Measurements from ENCODE around the gene FRMD4A.
A peak's percentile ranks its signal among the peaks of the same experiment; 100 is the strongest.
"Not testable (repeated sequence)": the region's sequence is repeated elsewhere in the genome, so short reads cannot be mapped to it uniquely, and the experiment has no call there.

Gene FRMD4A

GRCh38 chr10:14247377-14248116 lies 83.2 kb downstream of the FRMD4A start:
- TF ChIP-seq CTCF (IDR thresholded peaks at IDR 0.05; ENCODE audit: low read depth, low read length, missing control alignments), result no peak
- H3K4me3 ChIP-seq (replicated peaks; ENCODE audit: low read depth, low read length), result no peak overlapping the region
- DNase-seq (ENCODE audit: extremely low read depth, low read depth), result no peak

- H3K4me3 ChIP-seq (replicated peaks; ENCODE audit: low read depth, low read length), result no peak overlapping the region
- no peak for TF ChIP-seq CTCF (IDR thresholded peaks at IDR 0.05; ENCODE audit: low read depth, low read length, missing control alignments)
- peak; percentile 10 for DNase-seq (ENCODE audit: extremely low read depth, low read depth)
These were observed 85.9 kb downstream of the FRMD4A start for GRCh38 chr10:14244801-14245211.

GRCh38 chr10:14244147-14244546 lies 86.6 kb downstream of the FRMD4A start:
- peak; percentile 25 for TF ChIP-seq CTCF (IDR thresholded peaks at IDR 0.05; ENCODE audit: low read depth, low read length, missing control alignments)
- no peak overlapping the region for H3K4me3 ChIP-seq (replicated peaks; ENCODE audit: low read depth, low read length)
- DNase-seq (ENCODE audit: extremely low read depth, low read depth), result no peak

- TF ChIP-seq CTCF (IDR thresholded peaks at IDR 0.05; ENCODE audit: low read depth, low read length, missing control alignments), result no peak
- no peak for DNase-seq (ENCODE audit: extremely low read depth, low read depth)
- H3K4me3 ChIP-seq (replicated peaks; ENCODE audit: low read depth, low read length), result no peak overlapping the region
These were observed 87.5 kb downstream of the FRMD4A start for GRCh38 chr10:14243221-14243620.

- TF ChIP-seq CTCF (IDR thresholded peaks at IDR 0.05; ENCODE audit: low read depth, low read length, missing control alignments), result no peak
- DNase-seq (ENCODE audit: extremely low read depth, low read depth), result no peak
- no peak overlapping the region for H3K4me3 ChIP-seq (replicated peaks; ENCODE audit: low read depth, low read length)
These were observed 89.5 kb downstream of the FRMD4A start for GRCh38 chr10:14241196-14241595.

GRCh38 chr10:14240253-14241189 lies 90.2 kb downstream of the FRMD4A start:
- no peak for TF ChIP-seq CTCF (IDR thresholded peaks at IDR 0.05; ENCODE audit: low read depth, low read length, missing control alignments)
- H3K4me3 ChIP-seq (replicated peaks; ENCODE audit: low read depth, low read length), result no peak overlapping the region
- DNase-seq (ENCODE audit: extremely low read depth, low read depth), result no peak

GRCh38 chr10:14238659-14239058 lies 92.1 kb downstream of the FRMD4A start:
- DNase-seq (ENCODE audit: extremely low read depth, low read depth); H3K4me3 ChIP-seq (replicated peaks; ENCODE audit: low read depth, low read length): not testable (repeated sequence)
